Inflammatory macrophage treated with lipopolysaccharide for 1 hour (primary cell): ENCODE results near the gene ACTL6B.

Source experiments
- DNase-seq, 2 donors: peaks; one replicate each; pipeline ENCODE4 v3.0.0-alpha.2; 2020 to 2022

The ACTL6B gene

GRCh38 chr7:100683659-100684533 lies 27.6 kb upstream of the ACTL6B start:
- no peak for DNase-seq

GRCh38 chr7:100682991-100683658 lies 26.9 kb upstream of the ACTL6B start:
- no peak for DNase-seq

GRCh38 chr7:100682228-100682741 lies 26.0 kb upstream of the ACTL6B start:
- no peak for DNase-seq

- DNase-seq: no peak
Observed at GRCh38 chr7:100681491-100682227, 25.4 kb upstream of the ACTL6B start.

- DNase-seq: no peak
Observed at GRCh38 chr7:100680576-100681271, 24.5 kb upstream of the ACTL6B start.

- peak; percentile 37 to 67 for DNase-seq
Observed at GRCh38 chr7:100679927-100680575, 23.8 kb upstream of the ACTL6B start.

- no peak for DNase-seq
Observed at GRCh38 chr7:100679129-100679926, 23.1 kb upstream of the ACTL6B start.

- DNase-seq: no peak
Observed at GRCh38 chr7:100678291-100678984, 22.2 kb upstream of the ACTL6B start.

- DNase-seq: no peak
Observed at GRCh38 chr7:100677308-100678267, 21.3 kb upstream of the ACTL6B start.

- no peak for DNase-seq
Observed at GRCh38 chr7:100676501-100677306, 20.5 kb upstream of the ACTL6B start.

- peak; percentile 58 to 68 for DNase-seq
Observed at GRCh38 chr7:100675581-100676350, 19.5 kb upstream of the ACTL6B start.

GRCh38 chr7:100675105-100675451 lies 18.8 kb upstream of the ACTL6B start:
- no peak for DNase-seq

GRCh38 chr7:100674411-100675104 lies 18.3 kb upstream of the ACTL6B start:
- DNase-seq: peak; percentile 24 to 51

GRCh38 chr7:100673942-100674410 lies 17.7 kb upstream of the ACTL6B start:
- DNase-seq: peak; percentile 34 to 44

- DNase-seq: peak; percentile 97 to 100
Observed at GRCh38 chr7:100673302-100673941, 17.2 kb upstream of the ACTL6B start, which contains the start of gene GNB2. TSS of gene GNB2 (plus strand) at chr7:100673740. CDS start at chr7:100676266, 2,526 bp downstream.
